A549 (cell line): ENCODE measurements around the gene SLC2A13.

Experiments
- KDM5A ChIP-seq: fragments of 200-600 bp; sonication (generic); IDR thresholded peaks from 2 replicates; pipeline ENCODE4 v1.6.1; 2016; ENCODE audit warnings: antibody characterized with exemption, mild to moderate bottlenecking
- NR3C1 ChIP-seq: fragments of >200 bp; sonication (Bioruptor Twin); formaldehyde crosslinking; IDR thresholded peaks from 3 replicates; pipeline ENCODE4 v1.6.1; 2017
- TF ChIP-seq, protein P1 (sequence below): fragments of >200 bp; sonication (Bioruptor Twin); formaldehyde crosslinking; IDR thresholded peaks from 3 replicates; pipeline ENCODE4 v1.5.1; 2016

DNA sequence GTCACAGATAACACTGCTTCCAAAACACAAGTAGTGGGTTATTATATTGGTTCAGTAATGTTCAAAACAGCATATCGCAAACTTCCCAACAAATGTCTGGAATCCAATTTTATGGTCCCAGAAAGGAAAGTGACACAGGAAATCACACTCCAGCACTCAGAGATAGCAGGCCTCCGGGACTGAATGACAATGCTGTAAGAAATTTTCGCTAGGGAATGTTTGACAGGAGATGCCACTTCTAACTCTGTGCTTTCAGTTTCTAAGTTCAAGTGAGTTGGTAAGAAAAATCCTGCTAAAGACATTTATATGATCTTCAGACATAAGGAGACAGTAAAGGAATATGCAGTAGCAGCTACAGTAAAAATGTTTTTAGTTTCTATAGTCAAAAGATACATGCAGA, 93.2 kb downstream of the SLC2A13 start:
- TF ChIP-seq, protein P1, sequence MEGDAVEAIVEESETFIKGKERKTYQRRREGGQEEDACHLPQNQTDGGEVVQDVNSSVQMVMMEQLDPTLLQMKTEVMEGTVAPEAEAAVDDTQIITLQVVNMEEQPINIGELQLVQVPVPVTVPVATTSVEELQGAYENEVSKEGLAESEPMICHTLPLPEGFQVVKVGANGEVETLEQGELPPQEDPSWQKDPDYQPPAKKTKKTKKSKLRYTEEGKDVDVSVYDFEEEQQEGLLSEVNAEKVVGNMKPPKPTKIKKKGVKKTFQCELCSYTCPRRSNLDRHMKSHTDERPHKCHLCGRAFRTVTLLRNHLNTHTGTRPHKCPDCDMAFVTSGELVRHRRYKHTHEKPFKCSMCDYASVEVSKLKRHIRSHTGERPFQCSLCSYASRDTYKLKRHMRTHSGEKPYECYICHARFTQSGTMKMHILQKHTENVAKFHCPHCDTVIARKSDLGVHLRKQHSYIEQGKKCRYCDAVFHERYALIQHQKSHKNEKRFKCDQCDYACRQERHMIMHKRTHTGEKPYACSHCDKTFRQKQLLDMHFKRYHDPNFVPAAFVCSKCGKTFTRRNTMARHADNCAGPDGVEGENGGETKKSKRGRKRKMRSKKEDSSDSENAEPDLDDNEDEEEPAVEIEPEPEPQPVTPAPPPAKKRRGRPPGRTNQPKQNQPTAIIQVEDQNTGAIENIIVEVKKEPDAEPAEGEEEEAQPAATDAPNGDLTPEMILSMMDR = no peak
- TF ChIP-seq KDM5A = no peak
- TF ChIP-seq NR3C1 = no peak
